K562 (cell line): Measurements from ENCODE around the gene GMEB1. TPM values are rescaled to one million over a fixed set of nuclear protein-coding genes. Genes with fewer than 3 reads are reported as not detected.
A peak's percentile ranks its signal among the peaks of the same experiment; 100 is the strongest.

Experiments
- ATAC-seq: fragments of 200-7000 bp; cut with Tn5 transposase; 3 replicates; pipeline ENCODE4 v1.9.1; 2020; ENCODE audit warnings: moderate library complexity
- BruUV-seq: library from RNA; stranded (reverse); fragments of 400-500 nt; replicated peaks from 2 replicates; lab custom pipeline; 2021; lab: Mats Ljungman, UMichigan
- CTCF ChIA-PET: fragments of 300-600 bp; formaldehyde crosslinking; extraction: SDS; loops from one replicate; lab custom pipeline; 2021; ENCODE audit warnings: low intra/inter-chr PET ratio; lab: Yijun Ruan, JAX
- POLR2A ChIA-PET: fragments of 300-600, 350-650 bp; sonication (Branson Sonifier 250); formaldehyde crosslinking; extraction: SDS; loops from one replicate; lab custom pipeline; 2021; ENCODE audit warnings: antibody characterized with exemption, inconsistent platforms; lab: Yijun Ruan, JAX
- DNase-seq, 4 experiments: peaks; one replicate each; pipeline versions ENCODE4 v3.0.0 to v3.0.0-alpha.2; 2011 to 2018; ENCODE audit warnings: low spot score in 3 of 4, mixed read lengths in 3 of 4; ENCODE audit errors: extremely low read depth in 1 of 4
- FAIRE-seq: peaks from 2 replicates; lab custom pipeline; 2011; peaks lifted over from hg19 to GRCh38; lab: Jason Lieb, UNC
- H2AFZ ChIP-seq: 2 replicates; pipeline ENCODE4 v1.6.0; 2011; ENCODE audit warnings: low read depth, low read length, control low read depth, inconsistent platforms
- H3K27ac ChIP-seq: fragments of 200-600 bp; 3 replicates; pipeline ENCODE4 v1.8.0; 2011; ENCODE audit warnings: low read depth, mild to moderate bottlenecking, control low read depth, inconsistent platforms, low read length, moderate library complexity, mixed read lengths; ENCODE audit errors: extremely low read depth
- H3K27me3 ChIP-seq, 2 experiments: fragments of 300-600 bp in 1 of 2; 2 replicates in 1 of 2; 3 replicates in 1 of 2; pipeline versions ENCODE4 v1.6.0 to v1.8.0; 2011; ENCODE audit warnings: inconsistent platforms in 2 of 2, low read length in 2 of 2, mild to moderate bottlenecking in 1 of 2, mixed read lengths in 1 of 2, moderate library complexity in 1 of 2; ENCODE audit not compliant: control insufficient read depth in 2 of 2, insufficient read depth in 2 of 2
- H3K36me3 ChIP-seq: fragments of 300-600 bp; 3 replicates; pipeline ENCODE4 v1.8.0; 2011; ENCODE audit warnings: mild to moderate bottlenecking, low read length, inconsistent platforms; ENCODE audit not compliant: control insufficient read depth, insufficient read depth
- H3K4me1 ChIP-seq, 2 experiments: fragments of 200-600 bp in 1 of 2; replicated peaks in 1 of 2; 2 replicates in 1 of 2; 3 replicates in 1 of 2; pipeline versions ENCODE4 v1.5.1 to v1.8.0; 2011; ENCODE audit warnings: inconsistent platforms in 2 of 2, low read length in 2 of 2, mild to moderate bottlenecking in 1 of 2, mixed read lengths in 1 of 2, moderate library complexity in 1 of 2; ENCODE audit not compliant: control insufficient read depth in 2 of 2, insufficient read depth in 2 of 2
- H3K4me2 ChIP-seq: 2 replicates; pipeline ENCODE4 v1.6.1; 2011; ENCODE audit warnings: low read length, control low read depth, inconsistent platforms, mixed read lengths; ENCODE audit not compliant: insufficient read depth
- H3K4me3 ChIP-seq: fragments of 200-600 bp; sonication (generic), shearing (Covaris generic); 2 replicates; pipeline ENCODE4 v1.5.1; 2016; ENCODE audit warnings: control low read depth, inconsistent platforms
- H3K79me2 ChIP-seq: fragments of 200-600 bp; 3 replicates; pipeline ENCODE4 v1.8.0; 2011; ENCODE audit warnings: low read length, inconsistent platforms; ENCODE audit not compliant: control insufficient read depth, insufficient read depth
- H3K9ac ChIP-seq, 2 experiments: 2 replicates each; pipeline versions ENCODE4 v1.6.0 to v1.6.1; 2011; ENCODE audit warnings: low read depth in 2 of 2, low read length in 2 of 2, control low read depth in 1 of 2, inconsistent platforms in 1 of 2, mild to moderate bottlenecking in 1 of 2, mixed read lengths in 1 of 2; ENCODE audit not compliant: insufficient read depth in 1 of 2
- H3K9me1 ChIP-seq: one replicate; pipeline ENCODE4 v1.6.0; 2011; ENCODE audit warnings: inconsistent platforms, mild to moderate bottlenecking, low read length, moderate library complexity; ENCODE audit not compliant: control insufficient read depth, insufficient read depth
- H3K9me3 ChIP-seq: replicated peaks from 2 replicates; pipeline ENCODE4 v1.5.1; 2011; ENCODE audit warnings: low read depth, low read length, inconsistent platforms; ENCODE audit not compliant: control insufficient read depth, insufficient read depth
- H4K20me1 ChIP-seq: replicated peaks from 2 replicates; pipeline ENCODE4 v1.6.1; 2011; ENCODE audit warnings: low read length, inconsistent platforms, mixed read lengths; ENCODE audit not compliant: control insufficient read depth, insufficient read depth
- CBX2 ChIP-seq: fragments of 200-600 bp; sonication (generic); IDR thresholded peaks from one replicate; pipeline ENCODE4 v1.6.1; 2012; ENCODE audit warnings: mild to moderate bottlenecking, low read length, inconsistent platforms; ENCODE audit not compliant: insufficient read depth, poor library complexity, severe bottlenecking
- GTF3C2 ChIP-seq: IDR thresholded peaks from 3 replicates; pipeline ENCODE4 v1.6.1; 2011; ENCODE audit warnings: borderline replicate concordance, mild to moderate bottlenecking, moderate library complexity; ENCODE audit not compliant: insufficient read length; ENCODE audit errors: extremely low read depth
- HDAC3 ChIP-seq: fragments of 450-650 bp; IDR thresholded peaks from 2 replicates; pipeline ENCODE4 v1.6.1; 2018; ENCODE audit warnings: borderline replicate concordance, mild to moderate bottlenecking, moderate library complexity; ENCODE audit not compliant: partially characterized antibody
- MAZ ChIP-seq, 2 experiments: fragments of 450-650 bp in 1 of 2; sonication (generic) in 1 of 2; formaldehyde crosslinking; IDR thresholded peaks in 1 of 2; conservative IDR thresholded peaks in 1 of 2; 2 replicates each; pipeline versions ENCODE4 v1.4.0 to v1.5.0; 2020; ENCODE audit warnings: mild to moderate bottlenecking in 1 of 2, missing genetic modification reagents in 1 of 2
- MEF2D ChIP-seq: conservative IDR thresholded peaks from 2 replicates; pipeline ENCODE4 v1.6.1; 2016; ENCODE audit warnings: low read depth, missing genetic modification characterization, missing compliant biosample characterization
- NFE2L1 ChIP-seq: fragments of 450-650 bp; IDR thresholded peaks from 2 replicates; pipeline ENCODE4 v1.6.1; 2016; ENCODE audit warnings: missing genetic modification characterization, low read depth, mild to moderate bottlenecking, missing compliant biosample characterization, moderate library complexity, borderline replicate concordance
- PKNOX1 ChIP-seq: fragments of 450-650 bp; IDR thresholded peaks from 2 replicates; pipeline ENCODE4 v1.6.1; 2016
- PML ChIP-seq: IDR thresholded peaks from 2 replicates; pipeline ENCODE4 v1.6.1; 2012; ENCODE audit warnings: low read length, inconsistent platforms
- SMC3 ChIP-seq: conservative IDR thresholded peaks from 2 replicates; pipeline ENCODE4 v1.6.1; 2011; ENCODE audit warnings: low read depth, low read length, improper control_type of control experiment; ENCODE audit not compliant: insufficient read depth
- ZBTB11 ChIP-seq, 3 experiments: fragments of 200-800 bp in 1 of 3; fragments of 250-450 bp in 1 of 3; fragments of 450-650 bp in 1 of 3; sonication (Bioruptor Pico) in 1 of 3; sonication (Bioruptor generic) in 1 of 3; formaldehyde crosslinking in 1 of 3; IDR thresholded peaks; 2 replicates each; pipeline versions ENCODE4 v1.6.1 to v1.8.0; 2016 to 2022; ENCODE audit warnings: mild to moderate bottlenecking in 2 of 3, missing genetic modification characterization in 2 of 3, missing compliant biosample characterization in 1 of 3, moderate library complexity in 1 of 3
- ZNF184 ChIP-seq: sonication (generic); formaldehyde crosslinking; IDR thresholded peaks from 2 replicates; pipeline ENCODE4 v1.5.0; 2020; ENCODE audit warnings: missing genetic modification reagents
- ZNF274 ChIP-seq: IDR thresholded peaks from 2 replicates; pipeline ENCODE4 v1.6.1; 2011; ENCODE audit warnings: low read depth, mild to moderate bottlenecking, low read length, moderate library complexity, borderline replicate concordance
- ZSCAN29 ChIP-seq: fragments of 450-650 bp; IDR thresholded peaks from 2 replicates; pipeline ENCODE4 v1.6.1; 2017
- ZZZ3 ChIP-seq: fragments of 450-650 bp; IDR thresholded peaks from 2 replicates; pipeline ENCODE4 v1.6.1; 2016; ENCODE audit warnings: antibody characterized with exemption, mild to moderate bottlenecking, moderate library complexity
- WGBS: fragments of 100-300 bp; shearing (Covaris generic); methylation state at CpG from one replicate; pipeline ENCODE4 v1.1.6; 2016; ENCODE audit warnings: low coverage, mixed read lengths; ENCODE audit not compliant: insufficient coverage; ENCODE audit errors: missing lambda C conversion rate; 5-methylcytosine and 5-hydroxymethylcytosine counted together
- in situ Hi-C: fragments of 300-500 bp; cut with MboI; formaldehyde crosslinking; loops from 4 replicates; pipeline ENCODE4 v1.15.0; 2018; ENCODE audit warnings: inconsistent platforms, mixed read lengths
- intact Hi-C: fragments of 100-400 bp; cut with micrococcal nuclease; formaldehyde crosslinking; loops from 2 replicates; pipeline ENCODE4 v1.14.2; 2022
- polyA plus RNA-seq, 8 experiments: library from polyadenylated mRNA; depleted of rRNA in 4 of 8; stranded (reverse) in 5 of 8; unstranded in 3 of 8; fragments of >200 nt; fragmentation: Nextera tagmentation in 2 of 8; fragmentation: Illumina TruSeq in 1 of 8; extraction: Ambion mirVana in 2 of 8; extraction: Trizol in 1 of 8; gene quantifications; 2 replicates each; pipeline versions ENCODE4 v1.2.1 to v1.2.3, GENCODE V29; 2011 to 2014; ENCODE audit warnings: inconsistent platforms in 1 of 8, missing spikeins in 1 of 8
- total RNA-seq, 7 experiments: library from RNA; depleted of rRNA in 6 of 7; stranded (reverse); fragments of >200 nt in 6 of 7; fragmentation: Illumina TruSeq in 2 of 7; extraction: Trizol in 2 of 7; gene quantifications; 2 replicates each; pipeline versions ENCODE4 v1.2.1 to v1.2.3, GENCODE V29; 2011 to 2021; ENCODE audit warnings: low replicate concordance in 1 of 7

Gene GMEB1
- total and polyA plus RNA-seq, 9 of the 15 experiments (the other 6 are each of a cell fraction or from before 2014, with no cell fraction given), result 6.6 to 17.5 (median 8.5) TPM

GRCh38 chr1:28640766-28641165 lies 27.8 kb upstream of the GMEB1 start:
- Histone ChIP-seq H2AFZ (no peak overlapping the region), H3K9me3 (no peaks in the 10 kb centered on the region), H3K9ac (peak overlapping the region in 1 of 2 experiments; percentile 9; a peak in 1 of 4 replicates), H3K79me2 (peaks cover 63% of the 10 kb centered on the region), H3K27me3 (no peaks in the 10 kb centered on the region), H3K4me3 (no peak overlapping the region), H3K9me1 (no peaks in the 10 kb centered on the region), H4K20me1 (no peaks in the 10 kb centered on the region), H3K4me2 (no peak overlapping the region), H3K36me3 (peaks cover 23% of the 10 kb centered on the region), H3K4me1 (peaks cover 23 to 27% of the 10 kb centered on the region in 2 experiments; a peak in 4 of 5 replicates), H3K27ac (no peak overlapping the region)
- in situ Hi-C loops (no loop called here), intact Hi-C loops (loop anchor here (10.0 kb wide), 2 partner anchors 406 to 544 kb away; partner anchors contain the start of genes ATP5IF1, DNAJC8 and SRSF4)
- ChIA-PET POLR2A (interaction anchor here (1.1 to 5.8 kb wide), 8 partner anchors 7 to 392 kb away, joined by 3 to 66 read pairs (median 19); partner anchors contain the start of gene RNU11), CTCF (interaction anchor here (1.3 kb wide), 1 partner anchor 237 kb away, joined by 4 read pairs; no protein-coding TSS in a partner anchor)
- WGBS, result 90% methylated on average over 1 of the region's 1 CpG
- peak; percentile 78 for FAIRE-seq
- DNase-seq, result peak in 1 of 4 experiments; percentile 64
- peak; percentile 46 for ATAC-seq
- no TSS peak for BruUV-seq
- TF ChIP-seq MAZ (CRISPR knock-in tag; conservative IDR thresholded peaks at IDR 0.05 in 1 of 2, IDR thresholded peaks at IDR 0.05 in 1 of 2) (no peak), PML (no peak), ZSCAN29 (no peak), ZBTB11 (CRISPR knock-in tag; IDR thresholded peaks at IDR 0.05) (no peak), HDAC3 (no peak), ZNF184 (CRISPR knock-in tag) (no peak), SMC3 (peak; percentile 36; the same call in 1 of the 2 replicates), MEF2D (tag) (no peak), GTF3C2 (no peak), ZZZ3 (no peak), ZNF274 (no peak), CBX2 (no peak), NFE2L1 (no peak), PKNOX1 (no peak)
